Neural progenitor cell (in vitro differentiated cells): Measurements from ENCODE around the gene GAPT. TPM values are rescaled to one million over a fixed set of nuclear protein-coding genes. Genes with fewer than 3 reads are reported as not detected.

Experiments used
- DNase-seq: peaks from one replicate; pipeline ENCODE4 v3.0.0-alpha.2; 2016; ENCODE audit warnings: low spot score
- H2AFZ ChIP-seq: fragments of 200-600 bp; sonication (generic); replicated peaks from 2 replicates; pipeline ENCODE4 v1.6.1; 2016; ENCODE audit warnings: antibody characterized with exemption
- H3F3A ChIP-seq: fragments of 200-600 bp; sonication (generic); 2 replicates; pipeline ENCODE4 v1.6.1; 2016; ENCODE audit warnings: antibody characterized with exemption, low read depth
- H3K27ac ChIP-seq: fragments of 200-600 bp; sonication (generic); 2 replicates; pipeline ENCODE4 v1.5.1; 2016; ENCODE audit warnings: mild to moderate bottlenecking
- H3K27me3 ChIP-seq: fragments of 200-600 bp; sonication (generic); 2 replicates; pipeline ENCODE4 v1.6.1; 2016; ENCODE audit warnings: mild to moderate bottlenecking, moderate library complexity
- H3K36me3 ChIP-seq: fragments of 200-600 bp; sonication (generic); 2 replicates; pipeline ENCODE4 v1.5.1; 2016
- H3K4me1 ChIP-seq: fragments of 200-600 bp; sonication (generic); 2 replicates; pipeline ENCODE4 v1.6.1; 2016; ENCODE audit warnings: mixed run types
- H3K4me2 ChIP-seq: fragments of 200-600 bp; sonication (generic); 2 replicates; pipeline ENCODE4 v1.6.1; 2016
- H3K4me3 ChIP-seq: fragments of 200-600 bp; sonication (generic); 2 replicates; pipeline ENCODE4 v1.5.1; 2016
- H3K79me2 ChIP-seq: fragments of 200-600 bp; sonication (generic); 2 replicates; pipeline ENCODE4 v1.6.1; 2016; ENCODE audit warnings: low read depth
- H3K9ac ChIP-seq: fragments of 200-600 bp; sonication (generic); 2 replicates; pipeline ENCODE4 v1.6.1; 2016
- H3K9me3 ChIP-seq: fragments of 200-600 bp; sonication (generic); 2 replicates; pipeline ENCODE4 v1.5.1; 2016; ENCODE audit warnings: low read depth
- H4K20me1 ChIP-seq: fragments of 200-600 bp; sonication (generic); 2 replicates; pipeline ENCODE4 v1.6.1; 2016; ENCODE audit warnings: low read depth
- H3K27ac Mint-ChIP-seq: 3 replicates; pipeline ENCODE4 v1.8.0; 2021; ENCODE audit warnings: mixed read lengths
- H3K27me3 Mint-ChIP-seq: 2 replicates; pipeline ENCODE4 v1.8.0; 2022; ENCODE audit warnings: low read depth, mild to moderate bottlenecking, inconsistent platforms, moderate library complexity, mixed read lengths; ENCODE audit not compliant: insufficient read depth
- H3K36me3 Mint-ChIP-seq: 3 replicates; pipeline ENCODE4 v1.8.0; 2021; ENCODE audit warnings: mixed read lengths
- H3K4me1 Mint-ChIP-seq: 3 replicates; pipeline ENCODE4 v1.8.0; 2021; ENCODE audit warnings: mixed read lengths
- H3K4me3 Mint-ChIP-seq: 3 replicates; pipeline ENCODE4 v1.8.0; 2021; ENCODE audit warnings: mild to moderate bottlenecking, moderate library complexity, mixed read lengths
- H3K9me3 Mint-ChIP-seq: 3 replicates; pipeline ENCODE4 v1.8.0; 2020; ENCODE audit warnings: mixed read lengths
- EZH2 ChIP-seq: fragments of 200-600 bp; sonication (generic); IDR thresholded peaks from 2 replicates; pipeline ENCODE4 v1.6.1; 2017; ENCODE audit warnings: antibody characterized with exemption, mild to moderate bottlenecking, moderate library complexity
- EZH2phosphoT487 ChIP-seq: fragments of 200-600 bp; sonication (generic); IDR thresholded peaks from 2 replicates; pipeline ENCODE4 v1.6.1; 2017; ENCODE audit warnings: antibody characterized with exemption
- total RNA-seq: library from RNA; depleted of rRNA; stranded (reverse); fragments of >200 nt; gene quantifications from 2 replicates; pipeline ENCODE4 v1.2.3, GENCODE V29; 2015; ENCODE audit warnings: low replicate concordance
- TF ChIP-seq, protein P1 (sequence below): fragments of 200-600 bp; sonication (generic); IDR thresholded peaks from 2 replicates; pipeline ENCODE4 v1.5.1; 2017; ENCODE audit warnings: antibody characterized with exemption, mild to moderate bottlenecking

GAPT gene
- total RNA-seq, 1 donor from 2014 or later: not detected

DNA sequence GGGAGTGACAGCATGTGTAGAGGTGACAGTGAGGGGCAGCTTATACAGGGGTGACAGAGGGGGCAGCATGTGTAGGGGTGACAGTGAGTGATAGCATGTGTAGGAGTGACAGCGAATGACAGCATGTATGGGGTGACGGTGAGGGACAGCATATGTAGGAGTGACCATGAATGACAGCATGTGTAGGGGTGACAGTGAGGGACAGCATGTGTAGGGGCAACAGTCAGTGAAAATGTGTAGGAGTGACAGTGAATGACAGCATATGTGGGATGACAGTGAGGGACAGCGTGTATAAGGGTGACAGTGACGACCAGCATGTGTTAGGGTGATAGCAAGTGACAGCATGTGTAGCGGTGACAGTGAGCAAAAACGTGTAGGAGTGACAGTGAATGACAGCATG, 9.4 kb upstream of the GAPT start:
- H4K20me1 ChIP-seq: no peaks in the 10 kb centered on the region
- no peaks in the 10 kb centered on the region for H3K4me1 Mint-ChIP-seq
- H3K27ac Mint-ChIP-seq: no peak overlapping the region
- H2AFZ ChIP-seq: no peak overlapping the region
- H3K36me3 Mint-ChIP-seq: no peaks in the 10 kb centered on the region
- H3K9me3 Mint-ChIP-seq: no peaks in the 10 kb centered on the region
- no peak overlapping the region for H3K4me3 ChIP-seq
- no peak for DNase-seq
- no peak for TF ChIP-seq EZH2
- H3K27me3 ChIP-seq: no peaks in the 10 kb centered on the region
- H3K79me2 ChIP-seq: no peaks in the 10 kb centered on the region
- H3K4me1 ChIP-seq: no peaks in the 10 kb centered on the region
- H3K36me3 ChIP-seq: no peaks in the 10 kb centered on the region
- no peaks in the 10 kb centered on the region for H3K9me3 ChIP-seq
- no peak overlapping the region for H3K27ac ChIP-seq
- no peak overlapping the region for H3K4me3 Mint-ChIP-seq
- no peak overlapping the region for H3K4me2 ChIP-seq
- no peaks in the 10 kb centered on the region for H3K27me3 Mint-ChIP-seq
- no peaks in the 10 kb centered on the region for H3F3A ChIP-seq
- H3K9ac ChIP-seq: no peak overlapping the region

DNA sequence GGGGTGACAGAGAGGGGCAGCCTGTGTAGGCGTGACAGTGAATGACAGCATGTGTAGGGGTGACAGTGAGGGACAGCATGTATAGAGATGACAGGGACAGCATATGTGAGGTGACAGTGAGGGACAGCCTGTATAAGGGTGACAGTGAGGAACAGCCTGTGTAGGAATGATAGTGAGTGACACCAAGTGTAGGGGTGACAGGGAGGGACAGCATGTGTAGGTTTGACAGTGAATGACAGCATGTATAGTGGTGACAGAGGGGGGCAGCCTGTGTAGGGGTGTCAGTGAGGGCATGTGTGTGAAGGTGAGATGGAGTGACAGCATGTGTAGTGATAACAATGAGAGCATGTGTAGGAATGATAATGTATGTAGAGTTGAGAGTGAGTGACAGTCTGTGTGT, 8.7 kb upstream of the GAPT start:
- H3K27me3 Mint-ChIP-seq: no peaks in the 10 kb centered on the region
- H3K4me3 Mint-ChIP-seq: no peak overlapping the region
- H3K4me2 ChIP-seq: no peak overlapping the region
- H3K4me1 ChIP-seq: no peaks in the 10 kb centered on the region
- no peak overlapping the region for H3K27ac Mint-ChIP-seq
- no peaks in the 10 kb centered on the region for H3F3A ChIP-seq
- no peak overlapping the region for H3K27ac ChIP-seq
- no peaks in the 10 kb centered on the region for H3K79me2 ChIP-seq
- no peak for DNase-seq
- no peaks in the 10 kb centered on the region for H3K36me3 Mint-ChIP-seq
- TF ChIP-seq, protein P1, sequence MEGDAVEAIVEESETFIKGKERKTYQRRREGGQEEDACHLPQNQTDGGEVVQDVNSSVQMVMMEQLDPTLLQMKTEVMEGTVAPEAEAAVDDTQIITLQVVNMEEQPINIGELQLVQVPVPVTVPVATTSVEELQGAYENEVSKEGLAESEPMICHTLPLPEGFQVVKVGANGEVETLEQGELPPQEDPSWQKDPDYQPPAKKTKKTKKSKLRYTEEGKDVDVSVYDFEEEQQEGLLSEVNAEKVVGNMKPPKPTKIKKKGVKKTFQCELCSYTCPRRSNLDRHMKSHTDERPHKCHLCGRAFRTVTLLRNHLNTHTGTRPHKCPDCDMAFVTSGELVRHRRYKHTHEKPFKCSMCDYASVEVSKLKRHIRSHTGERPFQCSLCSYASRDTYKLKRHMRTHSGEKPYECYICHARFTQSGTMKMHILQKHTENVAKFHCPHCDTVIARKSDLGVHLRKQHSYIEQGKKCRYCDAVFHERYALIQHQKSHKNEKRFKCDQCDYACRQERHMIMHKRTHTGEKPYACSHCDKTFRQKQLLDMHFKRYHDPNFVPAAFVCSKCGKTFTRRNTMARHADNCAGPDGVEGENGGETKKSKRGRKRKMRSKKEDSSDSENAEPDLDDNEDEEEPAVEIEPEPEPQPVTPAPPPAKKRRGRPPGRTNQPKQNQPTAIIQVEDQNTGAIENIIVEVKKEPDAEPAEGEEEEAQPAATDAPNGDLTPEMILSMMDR: no peak
- no peak for TF ChIP-seq EZH2
- no peak for TF ChIP-seq EZH2phosphoT487
- H3K9ac ChIP-seq: no peak overlapping the region
- no peaks in the 10 kb centered on the region for H3K4me1 Mint-ChIP-seq
- no peaks in the 10 kb centered on the region for H3K9me3 ChIP-seq
- H4K20me1 ChIP-seq: no peaks in the 10 kb centered on the region
- no peaks in the 10 kb centered on the region for H3K36me3 ChIP-seq
- no peak overlapping the region for H3K4me3 ChIP-seq
- no peaks in the 10 kb centered on the region for H3K9me3 Mint-ChIP-seq
- H3K27me3 ChIP-seq: no peaks in the 10 kb centered on the region
- H2AFZ ChIP-seq: no peak overlapping the region

DNA sequence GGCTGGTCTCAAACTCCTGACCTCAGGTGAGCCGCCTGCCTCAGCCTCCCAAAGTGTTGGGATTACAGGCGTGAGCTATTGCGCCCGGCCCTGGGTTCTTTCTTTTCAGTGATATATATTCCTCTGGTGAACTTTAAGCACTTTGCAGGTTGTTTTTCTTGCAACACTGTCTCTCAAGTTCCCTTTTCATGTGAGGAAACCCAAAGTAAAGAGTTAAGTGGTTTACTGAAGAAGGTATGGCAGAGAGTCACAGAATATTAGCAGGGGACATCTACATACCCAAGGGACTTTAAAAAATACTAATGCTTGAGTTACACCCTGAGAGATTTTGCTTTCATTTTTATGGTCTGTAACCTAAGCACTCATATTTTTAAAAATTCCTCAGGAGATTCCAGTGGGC, 6.7 kb upstream of the GAPT start:
- no peak for DNase-seq
- Histone ChIP-seq H2AFZ (no peak overlapping the region), H4K20me1 (no peaks in the 10 kb centered on the region), H3K4me3 (no peak overlapping the region), H3K36me3 (no peaks in the 10 kb centered on the region), H3K79me2 (no peaks in the 10 kb centered on the region), H3K27me3 (no peaks in the 10 kb centered on the region), H3K4me1 (peaks cover 5% of the 10 kb centered on the region), H3K27ac (no peak overlapping the region), H3K9ac (no peak overlapping the region), H3F3A (no peaks in the 10 kb centered on the region), H3K9me3 (no peaks in the 10 kb centered on the region), H3K4me2 (no peak overlapping the region)
- Mint-ChIP-seq H3K27ac (no peak overlapping the region), H3K4me1 (peaks cover 4% of the 10 kb centered on the region), H3K9me3 (no peaks in the 10 kb centered on the region), H3K36me3 (no peaks in the 10 kb centered on the region), H3K4me3 (no peak overlapping the region), H3K27me3 (no peaks in the 10 kb centered on the region)
- TF ChIP-seq, protein P1: no peak
- TF ChIP-seq EZH2: no peak

- no peak for DNase-seq
- Histone ChIP-seq H3K79me2 (no peaks in the 10 kb centered on the region), H3K9ac (no peak overlapping the region), H3K27ac (no peak overlapping the region), H3F3A (no peaks in the 10 kb centered on the region), H3K9me3 (no peaks in the 10 kb centered on the region), H3K36me3 (no peaks in the 10 kb centered on the region), H3K27me3 (no peaks in the 10 kb centered on the region), H3K4me2 (no peak overlapping the region), H3K4me3 (no peak overlapping the region), H3K4me1 (peaks cover 17% of the 10 kb centered on the region), H4K20me1 (no peaks in the 10 kb centered on the region), H2AFZ (no peak overlapping the region)
- no peak for TF ChIP-seq EZH2phosphoT487
- TF ChIP-seq, protein P1: no peak
- TF ChIP-seq EZH2: no peak
- Mint-ChIP-seq H3K9me3 (no peaks in the 10 kb centered on the region), H3K27ac (no peak overlapping the region), H3K27me3 (no peaks in the 10 kb centered on the region), H3K36me3 (no peaks in the 10 kb centered on the region), H3K4me1 (peaks cover 15% of the 10 kb centered on the region), H3K4me3 (no peak overlapping the region)
Observed at GRCh38 chr5:58486290-58486689, 4.9 kb upstream of the GAPT start.
